K562 treated with DMSO at 1 percent for 12 hours (cell line): ENCODE measurements around the gene COPZ2. TPM values are rescaled to one million over a fixed set of nuclear protein-coding genes. Genes with fewer than 3 reads are reported as not detected.

Experiments used
- total RNA-seq: library from RNA; unstranded; fragments of 300-600 nt; gene quantifications from 2 replicates; pipeline ENCODE4 v1.2.3, GENCODE V29; 2022; ENCODE audit not compliant: insufficient read depth

The COPZ2 gene, protein sequence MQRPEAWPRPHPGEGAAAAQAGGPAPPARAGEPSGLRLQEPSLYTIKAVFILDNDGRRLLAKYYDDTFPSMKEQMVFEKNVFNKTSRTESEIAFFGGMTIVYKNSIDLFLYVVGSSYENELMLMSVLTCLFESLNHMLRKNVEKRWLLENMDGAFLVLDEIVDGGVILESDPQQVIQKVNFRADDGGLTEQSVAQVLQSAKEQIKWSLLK
- total RNA-seq: not detected in 2 replicates

DNA sequence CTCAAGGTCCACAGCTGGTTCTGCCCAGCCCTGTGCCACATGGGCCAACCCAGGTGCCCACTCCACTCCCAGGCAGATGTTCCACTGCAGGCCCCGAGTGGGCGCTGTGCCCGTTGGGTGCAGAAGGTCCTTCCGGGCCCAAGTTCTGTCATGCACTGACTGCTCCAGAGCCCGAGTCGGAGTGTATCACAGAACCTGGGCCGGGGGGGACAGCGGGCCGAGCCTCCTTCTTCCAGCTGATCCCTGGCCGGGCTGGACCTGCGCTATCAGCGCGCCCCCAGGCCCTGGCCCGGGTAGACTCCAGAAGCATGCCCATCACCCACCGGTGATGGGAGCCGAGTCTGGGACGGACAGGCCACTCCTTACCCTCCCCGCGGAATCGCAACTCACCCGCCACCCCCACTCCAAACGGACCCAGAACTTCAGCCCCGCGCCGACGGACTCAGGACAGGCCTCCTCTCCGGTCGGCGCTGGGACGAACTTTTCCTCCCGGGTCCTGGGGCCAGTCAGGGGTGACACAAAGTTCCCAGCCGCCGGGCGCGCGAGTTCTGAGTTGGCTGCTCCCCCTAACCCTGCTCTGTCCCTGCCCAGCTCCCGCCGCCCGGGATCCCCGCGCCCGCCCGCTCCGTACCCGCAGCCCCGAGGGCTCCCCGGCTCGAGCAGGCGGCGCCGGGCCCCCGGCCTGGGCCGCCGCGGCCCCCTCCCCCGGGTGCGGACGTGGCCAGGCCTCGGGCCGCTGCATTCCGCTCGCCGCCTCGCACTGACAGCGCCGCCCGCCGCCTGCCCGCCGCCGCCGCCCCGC is at the start of gene COPZ2:
COPZ2 (minus strand) TSS at position 762 of the 802 bp plus-strand sequence; CDS start at position 742, 20 bp downstream.

DNA sequence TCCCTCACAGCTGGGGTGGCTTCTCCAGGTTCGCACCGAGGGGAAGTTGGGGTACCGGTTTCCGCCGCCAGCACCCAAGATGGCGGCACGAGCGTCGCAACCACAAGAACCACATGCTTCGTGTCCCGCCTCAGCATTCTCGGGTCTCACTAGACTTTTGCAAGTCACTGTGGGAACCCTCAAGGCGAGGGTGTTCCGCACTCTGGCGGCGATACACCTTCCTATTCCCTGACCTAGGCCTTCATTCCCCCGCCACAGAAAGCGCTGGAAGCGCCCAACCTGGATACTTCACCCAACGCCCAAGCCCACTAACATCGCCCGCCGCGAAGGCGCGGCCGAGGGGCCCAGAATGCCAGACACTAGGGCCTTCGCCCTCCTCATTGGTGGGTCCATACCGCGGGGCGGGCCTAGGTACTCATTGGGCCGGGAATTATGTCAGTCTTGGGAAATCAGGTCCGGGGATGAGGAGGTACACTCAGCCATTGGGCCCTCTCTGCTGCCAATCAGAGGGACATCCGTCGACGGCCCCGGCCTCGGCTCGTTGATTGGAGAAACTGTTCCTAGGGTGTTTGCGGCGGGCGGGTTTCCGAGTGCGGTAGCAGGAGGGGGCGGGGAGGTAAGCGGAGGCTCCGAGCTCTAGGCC is 10.3 kb upstream of the COPZ2 start, which contains the start of gene NFE2L1:
NFE2L1 (plus strand) TSS at position 619 of the 643 bp plus-strand sequence. CDS start 2,760 bp downstream, outside the sequence.

Other genes with a start within 250 kb of the COPZ2 start
- gene OSBPL7, start 216.0 kb downstream of the COPZ2 start, total RNA-seq: 6.1 and 14.3 TPM in 2 replicates
- 82.5 and 101 TPM in 2 replicates for gene MRPL10, start 206.3 kb downstream of the COPZ2 start, total RNA-seq
- gene LRRC46, start 206.1 kb downstream of the COPZ2 start, total RNA-seq: 1.0 and 2.1 TPM in 2 replicates
- 15.7 and 23.3 TPM in 2 replicates for gene SCRN2, start 196.5 kb downstream of the COPZ2 start, total RNA-seq
- 7.9 and 12.4 TPM in 2 replicates for gene SP6, start 186.6 kb downstream of the COPZ2 start, total RNA-seq
- 6.1 and 20.9 TPM in 2 replicates for gene SP2, start 141.6 kb downstream of the COPZ2 start, total RNA-seq
- 6.7 and 11.2 TPM in 2 replicates for gene PNPO, start 96.2 kb downstream of the COPZ2 start, total RNA-seq
- not detected in 2 replicates for gene PRR15L, start 79.9 kb downstream of the COPZ2 start, total RNA-seq
- gene CDK5RAP3, start 66.7 kb downstream of the COPZ2 start, total RNA-seq: 109 and 156 TPM in 2 replicates
- gene NFE2L1, start 10.6 kb upstream of the COPZ2 start, total RNA-seq: 56.2 and 170 TPM in 2 replicates
- gene CBX1, start 63.7 kb upstream of the COPZ2 start, total RNA-seq: 25.3 and 53.0 TPM in 2 replicates
- 17.0 and 33.1 TPM in 2 replicates for gene SNX11, start 70.0 kb upstream of the COPZ2 start, total RNA-seq